Measurements from ENCODE around the gene PLCB1.
"Not testable (repeated sequence)": the region's sequence is repeated elsewhere in the genome, so short reads cannot be mapped to it uniquely, and the experiment has no call there.

Gene PLCB1

GRCh38 chr20:8130840-8131526, 1.1 kb upstream of the PLCB1 start:
- DNase-seq: no peak

- DNase-seq: no peak
Observed at GRCh38 chr20:8132484-8133309, 631 bp downstream of the PLCB1 start.

- no peak for DNase-seq
Observed at GRCh38 chr20:8133310-8133768, 1.3 kb downstream of the PLCB1 start.

GRCh38 chr20:8133851-8134451, 1.9 kb downstream of the PLCB1 start:
- DNase-seq: no peak

GRCh38 chr20:8139899-8140298, 7.8 kb downstream of the PLCB1 start:
- no peak for DNase-seq

GRCh38 chr20:8143474-8143873, 11.4 kb downstream of the PLCB1 start:
- no peak for DNase-seq

- DNase-seq: no peak
Observed at GRCh38 chr20:8144282-8145245, 12.5 kb downstream of the PLCB1 start.

- DNase-seq: no peak
Observed at GRCh38 chr20:8145246-8146168, 13.4 kb downstream of the PLCB1 start.

GRCh38 chr20:8147476-8147875, 15.4 kb downstream of the PLCB1 start:
- no peak for DNase-seq

GRCh38 chr20:8148501-8148900, 16.4 kb downstream of the PLCB1 start:
- DNase-seq: no peak

GRCh38 chr20:8150591-8150990, 18.5 kb downstream of the PLCB1 start:
- DNase-seq: no peak

GRCh38 chr20:8151372-8151771, 19.3 kb downstream of the PLCB1 start:
- no peak for DNase-seq

GRCh38 chr20:8152183-8152582, 20.1 kb downstream of the PLCB1 start:
- DNase-seq: no peak

GRCh38 chr20:8152847-8153246, 20.8 kb downstream of the PLCB1 start:
- no peak for DNase-seq

- DNase-seq: peak; percentile 18
Observed at GRCh38 chr20:8153281-8153908, 21.3 kb downstream of the PLCB1 start.

GRCh38 chr20:8154638-8155037, 22.6 kb downstream of the PLCB1 start:
- no peak for DNase-seq

- no peak for DNase-seq
Observed at GRCh38 chr20:8155229-8155628, 23.2 kb downstream of the PLCB1 start.

GRCh38 chr20:8155812-8156211, 23.7 kb downstream of the PLCB1 start:
- no peak for DNase-seq

- DNase-seq: peak; percentile 65
Observed at GRCh38 chr20:8156235-8157079, 24.4 kb downstream of the PLCB1 start.

GRCh38 chr20:8159217-8159616, 27.2 kb downstream of the PLCB1 start:
- not testable (repeated sequence) for DNase-seq

Data from SHP77 treated with DMSO at 0.1 percent for 48 hours (cell line).